ENCODE measurements around the gene SLIT3.
A peak's percentile ranks its signal among the peaks of the same experiment; 100 is the strongest.

The SLIT3 gene

GRCh38 chr5:168989731-168990505 lies 311.0 kb downstream of the SLIT3 start:
- H3K4me3 ChIP-seq (IDR thresholded peaks at IDR 0.05; ENCODE audit: insufficient read depth, low read depth, low read length) = no peak overlapping the region
- H3K9ac ChIP-seq = no peak overlapping the region
- no peaks in the 10 kb centered on the region for H3K4me1 ChIP-seq (ENCODE audit: low read depth, poor library complexity, severe bottlenecking)
- no peaks in the 10 kb centered on the region for H4K20me1 ChIP-seq (ENCODE audit: insufficient read depth)
- no peaks in the 10 kb centered on the region for H3K79me2 ChIP-seq (ENCODE audit: insufficient read depth, low read depth)
- TF ChIP-seq CTCF (conservative IDR thresholded peaks at IDR 0.05; ENCODE audit: low read depth, low read length) = no peak
- no peak overlapping the region for H3K4me2 ChIP-seq
- no peaks in the 10 kb centered on the region for H3K27me3 ChIP-seq (ENCODE audit: insufficient read depth, low read depth)
- H3K27ac ChIP-seq = no peak overlapping the region
- no peak overlapping the region for H2AFZ ChIP-seq (ENCODE audit: low read depth)
- H3K36me3 ChIP-seq (ENCODE audit: insufficient read depth) = no peaks in the 10 kb centered on the region

- H3K9ac ChIP-seq = no peak overlapping the region
- TF ChIP-seq CTCF (conservative IDR thresholded peaks at IDR 0.05; ENCODE audit: low read depth, low read length) = no peak
- H2AFZ ChIP-seq (ENCODE audit: low read depth) = no peak overlapping the region
- H3K4me3 ChIP-seq (IDR thresholded peaks at IDR 0.05; ENCODE audit: insufficient read depth, low read depth, low read length) = no peak overlapping the region
- no peak overlapping the region for H3K4me2 ChIP-seq
- H3K79me2 ChIP-seq (ENCODE audit: insufficient read depth, low read depth) = no peaks in the 10 kb centered on the region
- H4K20me1 ChIP-seq (ENCODE audit: insufficient read depth) = no peaks in the 10 kb centered on the region
- H3K36me3 ChIP-seq (ENCODE audit: insufficient read depth) = no peaks in the 10 kb centered on the region
- no peaks in the 10 kb centered on the region for H3K27me3 ChIP-seq (ENCODE audit: insufficient read depth, low read depth)
- no peak overlapping the region for H3K27ac ChIP-seq
- no peaks in the 10 kb centered on the region for H3K4me1 ChIP-seq (ENCODE audit: low read depth, poor library complexity, severe bottlenecking)
Observed at GRCh38 chr5:168988699-168989098, 312.2 kb downstream of the SLIT3 start.

- no peaks in the 10 kb centered on the region for H3K79me2 ChIP-seq (ENCODE audit: insufficient read depth, low read depth)
- no peaks in the 10 kb centered on the region for H3K27me3 ChIP-seq (ENCODE audit: insufficient read depth, low read depth)
- H3K4me3 ChIP-seq (IDR thresholded peaks at IDR 0.05; ENCODE audit: insufficient read depth, low read depth, low read length) = no peak overlapping the region
- H3K36me3 ChIP-seq (ENCODE audit: insufficient read depth) = no peaks in the 10 kb centered on the region
- H3K4me1 ChIP-seq (ENCODE audit: low read depth, poor library complexity, severe bottlenecking) = no peaks in the 10 kb centered on the region
- H4K20me1 ChIP-seq (ENCODE audit: insufficient read depth) = no peaks in the 10 kb centered on the region
- no peak overlapping the region for H2AFZ ChIP-seq (ENCODE audit: low read depth)
- no peak overlapping the region for H3K9ac ChIP-seq
- peak; percentile 85 for TF ChIP-seq CTCF (conservative IDR thresholded peaks at IDR 0.05; ENCODE audit: low read depth, low read length)
- H3K27ac ChIP-seq = no peak overlapping the region
- H3K4me2 ChIP-seq = no peak overlapping the region
Observed at GRCh38 chr5:168987543-168988300, 313.2 kb downstream of the SLIT3 start.

- no peaks in the 10 kb centered on the region for H3K36me3 ChIP-seq (ENCODE audit: insufficient read depth)
- no peak overlapping the region for H2AFZ ChIP-seq (ENCODE audit: low read depth)
- H3K9ac ChIP-seq = no peak overlapping the region
- H3K27ac ChIP-seq = no peak overlapping the region
- no peaks in the 10 kb centered on the region for H4K20me1 ChIP-seq (ENCODE audit: insufficient read depth)
- TF ChIP-seq CTCF (conservative IDR thresholded peaks at IDR 0.05; ENCODE audit: low read depth, low read length) = no peak
- H3K27me3 ChIP-seq (ENCODE audit: insufficient read depth, low read depth) = no peaks in the 10 kb centered on the region
- no peaks in the 10 kb centered on the region for H3K4me1 ChIP-seq (ENCODE audit: low read depth, poor library complexity, severe bottlenecking)
- H3K4me2 ChIP-seq = no peak overlapping the region
- H3K79me2 ChIP-seq (ENCODE audit: insufficient read depth, low read depth) = no peaks in the 10 kb centered on the region
- H3K4me3 ChIP-seq (IDR thresholded peaks at IDR 0.05; ENCODE audit: insufficient read depth, low read depth, low read length) = no peak overlapping the region
Observed at GRCh38 chr5:168985454-168985853, 315.5 kb downstream of the SLIT3 start.
